ENCODE data around the gene MACROD2. TPM values are rescaled to one million over a fixed set of nuclear protein-coding genes. Genes with fewer than 3 reads are reported as not detected.

Gene MACROD2
- total RNA-seq, 1 experiment from 2014 or later = 3.7 TPM

GRCh38 chr20:16097788-16098187 lies 2102.5 kb downstream of the MACROD2 start:
- Histone ChIP-seq H3K27ac (ENCODE audit: low read depth, low read length) (no peak overlapping the region), H2AFZ (ENCODE audit: low read depth, low read length, poor library complexity, severe bottlenecking) (no peak overlapping the region), H3K9me3 (ENCODE audit: control insufficient read depth in 1 of 2, insufficient read depth in 1 of 2, low read depth in 1 of 2, low read length in 2 of 2) (no peaks in the 10 kb centered on the region), H3K27me3 (ENCODE audit: insufficient read depth, low read length) (no peaks in the 10 kb centered on the region), H3K9ac (ENCODE audit: low read length) (no peak overlapping the region), H3K79me2 (ENCODE audit: insufficient read depth, low read length) (no peaks in the 10 kb centered on the region), H3K4me1 (ENCODE audit: control insufficient read depth in 1 of 2, insufficient read depth in 2 of 2, low read length in 2 of 2) (no peaks in the 10 kb centered on the region), H3K36me3 (ENCODE audit: control insufficient read depth in 1 of 2, insufficient read depth in 2 of 2, low read length in 2 of 2) (no peaks in the 10 kb centered on the region), H3K4me2 (ENCODE audit: low read length) (no peak overlapping the region), H4K20me1 (ENCODE audit: insufficient read depth) (no peaks in the 10 kb centered on the region), H3K9me2 (ENCODE audit: insufficient read depth) (no peaks in the 10 kb centered on the region), H3K4me3 (replicated peaks in 1 of 2; ENCODE audit: low read depth in 1 of 2, low read length in 2 of 2) (no peak overlapping the region)
- no TSS peak for BruUV-seq (replicated peaks)
- ChIA-PET RAD21 (ENCODE audit: low non-redundant PET in 1 of 2, low total read pairs in 2 of 2, uncharacterized antibody in 2 of 2, unreplicated experiment in 2 of 2) (no interaction called here), POLR2A (no interaction called here), CTCF (no interaction called here)
- TF ChIP-seq CTCF (IDR thresholded peaks at IDR 0.05 in 2 of 3, conservative IDR thresholded peaks at IDR 0.05 in 1 of 3; ENCODE audit: borderline replicate concordance in 1 of 3, insufficient read depth in 1 of 3, low read depth in 2 of 3, low read length in 2 of 3) = no peak
- no peak for TF ChIP-seq EGR1 (IDR thresholded peaks at IDR 0.05; ENCODE audit: low read depth)
- TF ChIP-seq ELF1 (IDR thresholded peaks at IDR 0.05; ENCODE audit: borderline replicate concordance, low read depth) = no peak
- no peak for TF ChIP-seq JUND (IDR thresholded peaks at IDR 0.05)
- TF ChIP-seq POLR2AphosphoS5 (IDR thresholded peaks at IDR 0.05; ENCODE audit: low read depth, low read length) = no peak
- TF ChIP-seq RAD21 (IDR thresholded peaks at IDR 0.05; ENCODE audit: low read depth) = no peak
- no peak for TF ChIP-seq SRF (IDR thresholded peaks at IDR 0.05; ENCODE audit: low read depth)
- no peak for ATAC-seq
- DNase-seq (ENCODE audit: low read depth, low spot score) = no peak
- intact Hi-C loops (cut with micrococcal nuclease) = no loop called here

DNA sequence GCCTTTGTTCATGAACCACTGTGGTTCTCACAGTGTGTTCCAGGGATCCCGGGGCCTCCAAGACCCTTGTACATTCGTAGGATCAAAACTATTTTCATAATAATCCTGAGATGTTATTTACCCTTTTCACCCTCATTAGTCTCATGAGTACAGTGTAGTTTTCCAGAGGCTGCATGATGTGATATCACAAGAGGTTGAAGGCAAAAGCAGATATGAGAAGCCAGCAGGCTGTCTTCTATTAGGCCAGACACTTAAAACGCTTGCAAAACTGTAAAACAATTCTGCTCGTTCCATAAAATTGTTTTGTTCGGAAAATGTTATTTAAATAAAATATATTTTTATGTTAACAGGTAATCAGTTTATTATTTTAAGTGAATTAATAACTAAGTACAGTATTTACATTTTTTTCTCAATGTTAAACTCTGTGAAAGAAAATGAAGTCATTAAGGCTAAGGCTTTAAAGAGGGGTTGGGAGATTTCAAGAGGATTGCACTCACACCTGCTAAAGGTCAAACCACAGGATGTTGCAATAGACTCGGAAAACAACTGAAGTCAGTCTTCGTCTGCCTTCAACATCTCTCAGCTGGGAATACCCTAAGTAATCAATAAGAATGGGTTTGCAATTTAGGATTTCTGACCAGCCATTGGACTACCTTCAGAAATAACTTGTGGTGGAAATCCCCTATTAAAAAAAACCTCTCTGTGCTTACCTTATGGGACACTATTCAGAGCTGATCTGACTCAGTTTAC lies 2103.7 kb downstream of the MACROD2 start:
- Histone ChIP-seq H3K9me2 (ENCODE audit: insufficient read depth) (no peaks in the 10 kb centered on the region), H3K9me3 (ENCODE audit: control insufficient read depth in 1 of 2, insufficient read depth in 1 of 2, low read depth in 1 of 2, low read length in 2 of 2) (no peaks in the 10 kb centered on the region), H3K27ac (ENCODE audit: low read depth, low read length) (no peak overlapping the region), H3K79me2 (ENCODE audit: insufficient read depth, low read length) (no peaks in the 10 kb centered on the region), H3K4me3 (replicated peaks in 1 of 2; ENCODE audit: low read depth in 1 of 2, low read length in 2 of 2) (no peak overlapping the region), H2AFZ (ENCODE audit: low read depth, low read length, poor library complexity, severe bottlenecking) (no peak overlapping the region), H3K4me2 (ENCODE audit: low read length) (no peak overlapping the region), H3K4me1 (ENCODE audit: control insufficient read depth in 1 of 2, insufficient read depth in 2 of 2, low read length in 2 of 2) (no peaks in the 10 kb centered on the region), H3K9ac (ENCODE audit: low read length) (no peak overlapping the region), H3K36me3 (ENCODE audit: control insufficient read depth in 1 of 2, insufficient read depth in 2 of 2, low read length in 2 of 2) (no peaks in the 10 kb centered on the region), H4K20me1 (ENCODE audit: insufficient read depth) (no peaks in the 10 kb centered on the region), H3K27me3 (ENCODE audit: insufficient read depth, low read length) (no peaks in the 10 kb centered on the region)
- BruUV-seq (replicated peaks) = no TSS peak
- no peak for DNase-seq (ENCODE audit: low read depth, low spot score)
- ChIA-PET RAD21 (ENCODE audit: low non-redundant PET in 1 of 2, low total read pairs in 2 of 2, uncharacterized antibody in 2 of 2, unreplicated experiment in 2 of 2) (no interaction called here), CTCF (no interaction called here), POLR2A (no interaction called here)
- TF ChIP-seq, protein P1, sequence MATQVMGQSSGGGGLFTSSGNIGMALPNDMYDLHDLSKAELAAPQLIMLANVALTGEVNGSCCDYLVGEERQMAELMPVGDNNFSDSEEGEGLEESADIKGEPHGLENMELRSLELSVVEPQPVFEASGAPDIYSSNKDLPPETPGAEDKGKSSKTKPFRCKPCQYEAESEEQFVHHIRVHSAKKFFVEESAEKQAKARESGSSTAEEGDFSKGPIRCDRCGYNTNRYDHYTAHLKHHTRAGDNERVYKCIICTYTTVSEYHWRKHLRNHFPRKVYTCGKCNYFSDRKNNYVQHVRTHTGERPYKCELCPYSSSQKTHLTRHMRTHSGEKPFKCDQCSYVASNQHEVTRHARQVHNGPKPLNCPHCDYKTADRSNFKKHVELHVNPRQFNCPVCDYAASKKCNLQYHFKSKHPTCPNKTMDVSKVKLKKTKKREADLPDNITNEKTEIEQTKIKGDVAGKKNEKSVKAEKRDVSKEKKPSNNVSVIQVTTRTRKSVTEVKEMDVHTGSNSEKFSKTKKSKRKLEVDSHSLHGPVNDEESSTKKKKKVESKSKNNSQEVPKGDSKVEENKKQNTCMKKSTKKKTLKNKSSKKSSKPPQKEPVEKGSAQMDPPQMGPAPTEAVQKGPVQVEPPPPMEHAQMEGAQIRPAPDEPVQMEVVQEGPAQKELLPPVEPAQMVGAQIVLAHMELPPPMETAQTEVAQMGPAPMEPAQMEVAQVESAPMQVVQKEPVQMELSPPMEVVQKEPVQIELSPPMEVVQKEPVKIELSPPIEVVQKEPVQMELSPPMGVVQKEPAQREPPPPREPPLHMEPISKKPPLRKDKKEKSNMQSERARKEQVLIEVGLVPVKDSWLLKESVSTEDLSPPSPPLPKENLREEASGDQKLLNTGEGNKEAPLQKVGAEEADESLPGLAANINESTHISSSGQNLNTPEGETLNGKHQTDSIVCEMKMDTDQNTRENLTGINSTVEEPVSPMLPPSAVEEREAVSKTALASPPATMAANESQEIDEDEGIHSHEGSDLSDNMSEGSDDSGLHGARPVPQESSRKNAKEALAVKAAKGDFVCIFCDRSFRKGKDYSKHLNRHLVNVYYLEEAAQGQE (IDR thresholded peaks at IDR 0.05; ENCODE audit: low read depth) = no peak
- TF ChIP-seq SP1 (IDR thresholded peaks at IDR 0.05; ENCODE audit: low read depth) = no peak
- TF ChIP-seq POLR2A (IDR thresholded peaks at IDR 0.05; ENCODE audit: borderline replicate concordance, extremely low read depth, insufficient read depth, insufficient read length) = no peak
- TF ChIP-seq EZH2 (IDR thresholded peaks at IDR 0.05) = no peak
- TF ChIP-seq RAD21 (IDR thresholded peaks at IDR 0.05; ENCODE audit: low read depth) = no peak
- TF ChIP-seq EGR1 (IDR thresholded peaks at IDR 0.05; ENCODE audit: low read depth) = no peak
- TF ChIP-seq CEBPB (IDR thresholded peaks at IDR 0.05; ENCODE audit: low read depth) = no peak
- ATAC-seq = no peak
- intact Hi-C loops (cut with micrococcal nuclease) = no loop called here

Measured in HCT116 (cell line).